GM18499 (cell line): ENCODE measurements around the gene GDF10.

ENCODE experiments used
- ATAC-seq: cut with Tn5 transposase; IDR thresholded peaks from one replicate; pipeline ENCODE4 v1.9.1; 2021; ENCODE audit warnings: moderate number of reproducible peaks; ENCODE audit not compliant: insufficient read depth, unreplicated experiment

Gene GDF10

GRCh38 chr10:47268696-47269095, 31.3 kb upstream of the GDF10 start:
- no peak for ATAC-seq

- ATAC-seq, result no peak
These were observed 30.7 kb upstream of the GDF10 start for GRCh38 chr10:47269294-47269693.

- no peak for ATAC-seq
These were observed 23.9 kb upstream of the GDF10 start for GRCh38 chr10:47276071-47276470.

GRCh38 chr10:47276576-47277351, 23.2 kb upstream of the GDF10 start:
- ATAC-seq, result no peak

- ATAC-seq, result no peak
These were observed 22.4 kb upstream of the GDF10 start for GRCh38 chr10:47277352-47278151.

GRCh38 chr10:47278152-47278473, 21.9 kb upstream of the GDF10 start:
- ATAC-seq, result no peak

- no peak for ATAC-seq
These were observed 21.3 kb upstream of the GDF10 start for GRCh38 chr10:47278720-47279119.

GRCh38 chr10:47279276-47279675, 20.7 kb upstream of the GDF10 start:
- no peak for ATAC-seq

GRCh38 chr10:47282005-47282656, 17.9 kb upstream of the GDF10 start:
- ATAC-seq, result no peak

- no peak for ATAC-seq
These were observed 17.4 kb upstream of the GDF10 start for GRCh38 chr10:47282657-47283018.

GRCh38 chr10:47283101-47283630, 16.8 kb upstream of the GDF10 start:
- no peak for ATAC-seq

- ATAC-seq, result no peak
These were observed 16.1 kb upstream of the GDF10 start for GRCh38 chr10:47283848-47284247.

- ATAC-seq, result no peak
These were observed 14.4 kb upstream of the GDF10 start for GRCh38 chr10:47285381-47286115.

GRCh38 chr10:47286116-47286505, 13.9 kb upstream of the GDF10 start:
- ATAC-seq, result no peak

GRCh38 chr10:47286591-47287315, 13.2 kb upstream of the GDF10 start:
- ATAC-seq, result no peak

GRCh38 chr10:47287365-47287802, 12.6 kb upstream of the GDF10 start:
- ATAC-seq, result no peak

GRCh38 chr10:47287805-47288204, 12.2 kb upstream of the GDF10 start:
- ATAC-seq, result no peak

GRCh38 chr10:47288236-47288635, 11.8 kb upstream of the GDF10 start:
- ATAC-seq, result no peak

- ATAC-seq, result no peak
These were observed 11.0 kb upstream of the GDF10 start for GRCh38 chr10:47288916-47289495.
